HepG2 (cell line): ENCODE data around the gene HLA-DRB1. TPM values are rescaled to one million over a fixed set of nuclear protein-coding genes. Genes with fewer than 3 reads are reported as not detected.

Source experiments
- ATAC-seq: fragments of 200-7000 bp; cut with Tn5 transposase; 3 replicates; pipeline ENCODE4 v1.9.1; 2020; ENCODE audit warnings: mild to moderate bottlenecking, moderate library complexity
- BruUV-seq: library from RNA; stranded (reverse); fragments of 400-500 nt; replicated peaks from 2 replicates; lab custom pipeline; 2021; lab: Mats Ljungman, UMichigan
- CTCF ChIA-PET: fragments of 300-600 bp; formaldehyde crosslinking; extraction: SDS; loops from one replicate; lab custom pipeline; 2021; ENCODE audit warnings: low total read pairs, inconsistent platforms, low intra/inter-chr PET ratio; lab: Yijun Ruan, JAX
- POLR2A ChIA-PET: fragments of 350-600 bp; sonication (Branson Sonifier 250); formaldehyde crosslinking; loops from one replicate; lab custom pipeline; 2020; ENCODE audit warnings: antibody characterized with exemption, inconsistent platforms; lab: Yijun Ruan, JAX
- DNase-seq: peaks from one replicate; pipeline ENCODE4 v3.0.0-alpha.2; 2015; ENCODE audit warnings: low spot score
- FAIRE-seq: peaks from 3 replicates; lab custom pipeline; 2011; peaks lifted over from hg19 to GRCh38; lab: Jason Lieb, UNC
- H2AFZ ChIP-seq: one replicate; pipeline ENCODE4 v1.6.1; 2011; ENCODE audit warnings: low read length, inconsistent platforms
- H3K27ac ChIP-seq: fragments of 300-600 bp; 3 replicates; pipeline ENCODE4 v1.8.0; 2011; ENCODE audit warnings: mixed run types, mild to moderate bottlenecking, mixed read lengths, low read length, inconsistent platforms; ENCODE audit not compliant: insufficient read depth; ENCODE audit errors: extremely low read length
- H3K27me3 ChIP-seq, 2 experiments: fragments of 200-600 bp in 1 of 2; 2 replicates in 1 of 2; 3 replicates in 1 of 2; pipeline versions ENCODE4 v1.6.0 to v1.8.0; 2011; ENCODE audit warnings: low read length in 2 of 2, mild to moderate bottlenecking in 2 of 2, moderate library complexity in 2 of 2, inconsistent platforms in 1 of 2; ENCODE audit not compliant: insufficient read depth in 2 of 2, control insufficient read depth in 1 of 2
- H3K36me3 ChIP-seq, 2 experiments: fragments of 200-600 bp in 1 of 2; replicated peaks in 1 of 2; 2 replicates in 1 of 2; 3 replicates in 1 of 2; pipeline versions ENCODE4 v1.5.1 to v1.8.0; 2011; ENCODE audit warnings: low read length in 2 of 2, inconsistent platforms in 1 of 2; ENCODE audit not compliant: insufficient read depth in 2 of 2, control insufficient read depth in 1 of 2
- H3K4me1 ChIP-seq: 2 replicates; pipeline ENCODE4 v1.5.1; 2012; ENCODE audit warnings: low read length, inconsistent platforms; ENCODE audit not compliant: insufficient read depth
- H3K4me2 ChIP-seq: 2 replicates; pipeline ENCODE4 v1.6.0; 2011; ENCODE audit warnings: low read depth, low read length, inconsistent platforms
- H3K4me3 ChIP-seq, 3 experiments: fragments of 200-600 bp in 1 of 3; sonication (generic), shearing (Covaris generic) in 1 of 3; replicated peaks in 1 of 3; 2 replicates each; pipeline ENCODE4 v1.5.1; 2011 to 2016; ENCODE audit warnings: low read length in 3 of 3, inconsistent platforms in 2 of 3, low read depth in 2 of 3, mild to moderate bottlenecking in 2 of 3, control low read depth in 1 of 3, mixed read lengths in 1 of 3; ENCODE audit not compliant: insufficient read depth in 1 of 3
- H3K79me2 ChIP-seq: one replicate; pipeline ENCODE4 v1.6.1; 2011; ENCODE audit warnings: low read length, inconsistent platforms; ENCODE audit not compliant: insufficient read depth
- H3K9ac ChIP-seq: 2 replicates; pipeline ENCODE4 v1.6.0; 2011; ENCODE audit warnings: mild to moderate bottlenecking, low read depth, low read length, inconsistent platforms; ENCODE audit not compliant: insufficient read depth
- H3K9me3 ChIP-seq: 2 replicates; pipeline ENCODE4 v1.5.1; 2012; ENCODE audit warnings: mild to moderate bottlenecking, low read length
- H4K20me1 ChIP-seq: 2 replicates; pipeline ENCODE4 v1.6.0; 2011; ENCODE audit warnings: inconsistent platforms, mild to moderate bottlenecking, low read length, moderate library complexity; ENCODE audit not compliant: insufficient read depth
- EP300 ChIP-seq, 3 experiments: sonication (generic) in 1 of 3; formaldehyde crosslinking in 1 of 3; IDR thresholded peaks; 2 replicates each; pipeline versions ENCODE4 v1.5.1 to v1.6.1; 2011 to 2020; ENCODE audit warnings: low read depth in 2 of 3, low read length in 2 of 3, borderline replicate concordance in 1 of 3, improper control_type of control experiment in 1 of 3, mild to moderate bottlenecking in 1 of 3, missing genetic modification reagents in 1 of 3, moderate library complexity in 1 of 3
- KDM4B ChIP-seq: sonication (generic); formaldehyde crosslinking; IDR thresholded peaks from 2 replicates; pipeline ENCODE4 v1.4.0; 2020; ENCODE audit warnings: missing genetic modification reagents
- KMT2B ChIP-seq: IDR thresholded peaks from 2 replicates; pipeline ENCODE4 v1.6.1; 2016; ENCODE audit warnings: missing genetic modification reagents, missing compliant biosample characterization
- MED1 ChIP-seq: sonication (generic); formaldehyde crosslinking; IDR thresholded peaks from 2 replicates; pipeline ENCODE4 v1.4.0; 2020; ENCODE audit warnings: missing genetic modification reagents
- MED8 ChIP-seq: sonication (generic); formaldehyde crosslinking; IDR thresholded peaks from 2 replicates; pipeline ENCODE4 v1.8.1; 2023; ENCODE audit warnings: mild to moderate bottlenecking, missing genetic modification reagents; ENCODE audit not compliant: insufficient replicate concordance
- NR1H2 ChIP-seq: sonication (generic); formaldehyde crosslinking; IDR thresholded peaks from 2 replicates; pipeline ENCODE4 v1.8.1; 2022; ENCODE audit warnings: low read depth, missing genetic modification reagents, borderline replicate concordance
- NRL ChIP-seq: sonication (generic); formaldehyde crosslinking; IDR thresholded peaks from 2 replicates; pipeline ENCODE4 v1.5.0; 2020; ENCODE audit warnings: missing genetic modification reagents, mild to moderate bottlenecking, moderate library complexity, borderline replicate concordance
- PHF8 ChIP-seq: sonication (generic); formaldehyde crosslinking; IDR thresholded peaks from 2 replicates; pipeline ENCODE4 v1.5.0; 2020; ENCODE audit warnings: missing genetic modification reagents
- SNAI1 ChIP-seq: sonication (generic); formaldehyde crosslinking; IDR thresholded peaks from 2 replicates; pipeline ENCODE4 v1.5.0; 2020; ENCODE audit warnings: mild to moderate bottlenecking, missing genetic modification reagents, borderline replicate concordance
- SOX13 ChIP-seq, 3 experiments: fragments of 450-650 bp in 1 of 3; sonication (generic) in 1 of 3; formaldehyde crosslinking in 1 of 3; IDR thresholded peaks in 2 of 3; conservative IDR thresholded peaks in 1 of 3; 2 replicates each; pipeline versions ENCODE4 v1.5.0 to v1.6.1; 2016 to 2020; ENCODE audit warnings: antibody characterized with exemption in 1 of 3, mild to moderate bottlenecking in 1 of 3, missing compliant biosample characterization in 1 of 3, missing genetic modification reagents in 1 of 3, moderate library complexity in 1 of 3
- ZFY ChIP-seq: sonication (generic); formaldehyde crosslinking; IDR thresholded peaks from 2 replicates; pipeline ENCODE4 v1.4.0; 2020; ENCODE audit warnings: missing genetic modification reagents
- ZNF20 ChIP-seq: sonication (generic); formaldehyde crosslinking; IDR thresholded peaks from 2 replicates; pipeline ENCODE4 v1.4.0; 2020; ENCODE audit warnings: mild to moderate bottlenecking, moderate library complexity, missing genetic modification reagents
- ZNF382 ChIP-seq: sonication (generic); formaldehyde crosslinking; IDR thresholded peaks from 2 replicates; pipeline ENCODE4 v1.5.0; 2020; ENCODE audit warnings: missing genetic modification reagents, mild to moderate bottlenecking, borderline replicate concordance
- ZNF563 ChIP-seq: sonication (generic); formaldehyde crosslinking; IDR thresholded peaks from 2 replicates; pipeline ENCODE4 v1.8.0; 2022; ENCODE audit warnings: mild to moderate bottlenecking, moderate library complexity, missing genetic modification reagents
- ZNF576 ChIP-seq: sonication (generic); formaldehyde crosslinking; IDR thresholded peaks from 2 replicates; pipeline ENCODE4 v1.4.0; 2020; ENCODE audit warnings: mild to moderate bottlenecking, missing genetic modification reagents
- ZNF672 ChIP-seq: sonication (generic); formaldehyde crosslinking; IDR thresholded peaks from 2 replicates; pipeline ENCODE4 v1.8.1; 2022; ENCODE audit warnings: missing genetic modification reagents
- WGBS: methylation state at CpG from one replicate; pipeline ENCODE4 v1.1.6; 2017; ENCODE audit warnings: low lambda C conversion rate; 5-methylcytosine and 5-hydroxymethylcytosine counted together
- in situ Hi-C: cut with HindIII; loops from 2 replicates; pipeline ENCODE4 v1.10.0; 2017; ENCODE audit warnings: low pct_unique_long_range_greater_than_20kb; ENCODE audit not compliant: extremely low pct_ligation_motif_present
- intact Hi-C: fragments of 100-400 bp; cut with micrococcal nuclease; formaldehyde crosslinking; loops from one replicate; pipeline ENCODE4 v1.10.0; 2022; ENCODE audit not compliant: unreplicated experiment
- polyA plus RNA-seq, 8 experiments: library from polyadenylated mRNA; depleted of rRNA in 3 of 8; stranded (reverse) in 7 of 8; unstranded in 1 of 8; fragments of >200 nt; fragmentation: Illumina TruSeq in 4 of 8; extraction: Trizol in 4 of 8; gene quantifications; 2 replicates each; pipeline versions ENCODE4 v1.2.1 to v1.2.3, GENCODE V29; 2011 to 2016; ENCODE audit warnings: low read depth in 4 of 8, missing spikeins in 1 of 8, mixed read lengths in 1 of 8; ENCODE audit not compliant: insufficient read depth in 1 of 8
- total RNA-seq, 5 experiments: library from RNA; depleted of rRNA; stranded (reverse); fragments of >200 nt; fragmentation: Illumina TruSeq; extraction: Trizol; gene quantifications; 2 replicates each; pipeline ENCODE4 v1.2.3, GENCODE V29; 2016; ENCODE audit warnings: low read depth in 1 of 5
- TF ChIP-seq, protein P1 (sequence below): sonication (generic); formaldehyde crosslinking; IDR thresholded peaks from 2 replicates; pipeline ENCODE4 v1.5.0; 2020; ENCODE audit warnings: mild to moderate bottlenecking, missing genetic modification reagents
- TF ChIP-seq, protein P2 (sequence below): IDR thresholded peaks from 2 replicates; pipeline ENCODE4 v1.6.1; 2016; ENCODE audit warnings: missing genetic modification reagents, missing compliant biosample characterization
- TF ChIP-seq, protein P3 (sequence below): sonication (generic); formaldehyde crosslinking; IDR thresholded peaks from 2 replicates; pipeline ENCODE4 v1.4.0; 2020; ENCODE audit warnings: missing genetic modification reagents, borderline replicate concordance

The HLA-DRB1 gene
- total and polyA plus RNA-seq, 2 of the 13 experiments (the other 11 are each of a cell fraction or from before 2014, with no cell fraction given), result 0.09 TPM; not detected in 1

GRCh38 chr6:32613475-32613874 lies 23.8 kb upstream of the HLA-DRB1 start:
- H3K27me3 ChIP-seq, result peaks cover 0 to 3% of the 10 kb centered on the region in 2 experiments; a peak in 1 of 5 replicates
- ATAC-seq, result no peak
- H3K9me3 ChIP-seq, result no peaks in the 10 kb centered on the region
- no peak overlapping the region for H3K27ac ChIP-seq
- no peak overlapping the region for H3K4me2 ChIP-seq
- no peak for FAIRE-seq
- H3K79me2 ChIP-seq, result no peaks in the 10 kb centered on the region
- WGBS, result 1% methylated on average over 6 of the region's 6 CpGs
- intact Hi-C loops (no loop called here), in situ Hi-C loops (no loop called here)
- BruUV-seq, result no TSS peak
- no peak overlapping the region for H3K9ac ChIP-seq
- DNase-seq, result no peak
- no peaks in the 10 kb centered on the region for H3K4me1 ChIP-seq
- CTCF ChIA-PET, result no interaction called here
- no peaks in the 10 kb centered on the region for H3K36me3 ChIP-seq
- H2AFZ ChIP-seq, result no peak overlapping the region
- POLR2A ChIA-PET, result no interaction called here
- H3K4me3 ChIP-seq, result no peak overlapping the region
- no peaks in the 10 kb centered on the region for H4K20me1 ChIP-seq
- no peak for TF ChIP-seq NR1H2
- TF ChIP-seq KMT2B, result no peak
- TF ChIP-seq, protein P1, sequence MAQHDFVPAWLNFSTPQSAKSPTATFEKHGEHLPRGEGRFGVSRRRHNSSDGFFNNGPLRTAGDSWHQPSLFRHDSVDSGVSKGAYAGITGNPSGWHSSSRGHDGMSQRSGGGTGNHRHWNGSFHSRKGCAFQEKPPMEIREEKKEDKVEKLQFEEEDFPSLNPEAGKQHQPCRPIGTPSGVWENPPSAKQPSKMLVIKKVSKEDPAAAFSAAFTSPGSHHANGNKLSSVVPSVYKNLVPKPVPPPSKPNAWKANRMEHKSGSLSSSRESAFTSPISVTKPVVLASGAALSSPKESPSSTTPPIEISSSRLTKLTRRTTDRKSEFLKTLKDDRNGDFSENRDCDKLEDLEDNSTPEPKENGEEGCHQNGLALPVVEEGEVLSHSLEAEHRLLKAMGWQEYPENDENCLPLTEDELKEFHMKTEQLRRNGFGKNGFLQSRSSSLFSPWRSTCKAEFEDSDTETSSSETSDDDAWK (CRISPR knock-in tag), result no peak
- no peak for TF ChIP-seq ZNF20 (CRISPR knock-in tag)
- no peak for TF ChIP-seq EP300 (IDR thresholded peaks at IDR 0.05; ENCODE audit: low read depth in 2 of 2, low read length in 2 of 2)
- no peak for TF ChIP-seq EP300 (CRISPR knock-in tag; IDR thresholded peaks at IDR 0.05; ENCODE audit: borderline replicate concordance)
- no peak for TF ChIP-seq SOX13 (IDR thresholded peaks at IDR 0.05)
- TF ChIP-seq SOX13 (CRISPR knock-in tag; conservative IDR thresholded peaks at IDR 0.05 in 1 of 2, IDR thresholded peaks at IDR 0.05 in 1 of 2), result no peak
- TF ChIP-seq, protein P2, sequence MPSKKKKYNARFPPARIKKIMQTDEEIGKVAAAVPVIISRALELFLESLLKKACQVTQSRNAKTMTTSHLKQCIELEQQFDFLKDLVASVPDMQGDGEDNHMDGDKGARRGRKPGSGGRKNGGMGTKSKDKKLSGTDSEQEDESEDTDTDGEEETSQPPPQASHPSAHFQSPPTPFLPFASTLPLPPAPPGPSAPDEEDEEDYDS (CRISPR knock-in tag), result no peak
- TF ChIP-seq KDM4B (CRISPR knock-in tag), result no peak
- no peak for TF ChIP-seq ZNF382 (CRISPR knock-in tag)
- TF ChIP-seq MED8 (CRISPR knock-in tag), result no peak
- no peak for TF ChIP-seq ZFY (CRISPR knock-in tag)
- no peak for TF ChIP-seq NRL (CRISPR knock-in tag)
- no peak for TF ChIP-seq ZNF672 (CRISPR knock-in tag)
- TF ChIP-seq PHF8, result no peak
- TF ChIP-seq, protein P3, sequence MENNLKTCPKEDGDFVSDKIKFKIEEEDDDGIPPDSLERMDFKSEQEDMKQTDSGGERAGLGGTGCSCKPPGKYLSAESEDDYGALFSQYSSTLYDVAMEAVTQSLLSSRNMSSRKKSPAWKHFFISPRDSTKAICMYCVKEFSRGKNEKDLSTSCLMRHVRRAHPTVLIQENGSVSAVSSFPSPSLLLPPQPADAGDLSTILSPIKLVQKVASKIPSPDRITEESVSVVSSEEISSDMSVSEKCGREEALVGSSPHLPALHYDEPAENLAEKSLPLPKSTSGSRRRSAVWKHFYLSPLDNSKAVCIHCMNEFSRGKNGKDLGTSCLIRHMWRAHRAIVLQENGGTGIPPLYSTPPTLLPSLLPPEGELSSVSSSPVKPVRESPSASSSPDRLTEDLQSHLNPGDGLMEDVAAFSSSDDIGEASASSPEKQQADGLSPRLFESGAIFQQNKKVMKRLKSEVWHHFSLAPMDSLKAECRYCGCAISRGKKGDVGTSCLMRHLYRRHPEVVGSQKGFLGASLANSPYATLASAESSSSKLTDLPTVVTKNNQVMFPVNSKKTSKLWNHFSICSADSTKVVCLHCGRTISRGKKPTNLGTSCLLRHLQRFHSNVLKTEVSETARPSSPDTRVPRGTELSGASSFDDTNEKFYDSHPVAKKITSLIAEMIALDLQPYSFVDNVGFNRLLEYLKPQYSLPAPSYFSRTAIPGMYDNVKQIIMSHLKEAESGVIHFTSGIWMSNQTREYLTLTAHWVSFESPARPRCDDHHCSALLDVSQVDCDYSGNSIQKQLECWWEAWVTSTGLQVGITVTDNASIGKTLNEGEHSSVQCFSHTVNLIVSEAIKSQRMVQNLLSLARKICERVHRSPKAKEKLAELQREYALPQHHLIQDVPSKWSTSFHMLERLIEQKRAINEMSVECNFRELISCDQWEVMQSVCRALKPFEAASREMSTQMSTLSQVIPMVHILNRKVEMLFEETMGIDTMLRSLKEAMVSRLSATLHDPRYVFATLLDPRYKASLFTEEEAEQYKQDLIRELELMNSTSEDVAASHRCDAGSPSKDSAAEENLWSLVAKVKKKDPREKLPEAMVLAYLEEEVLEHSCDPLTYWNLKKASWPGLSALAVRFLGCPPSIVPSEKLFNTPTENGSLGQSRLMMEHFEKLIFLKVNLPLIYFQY, result no peak
- no peak for TF ChIP-seq MED1 (CRISPR knock-in tag)
- TF ChIP-seq SNAI1 (CRISPR knock-in tag), result no peak
- no peak for TF ChIP-seq ZNF576
- TF ChIP-seq ZNF563 (CRISPR knock-in tag), result no peak
